Vagina (tissue), 2 donors: ENCODE data around the gene POLR2B. TPM values are rescaled to one million over a fixed set of nuclear protein-coding genes. Genes with fewer than 3 reads are reported as not detected.
"Not testable (repeated sequence)": the region's sequence is repeated elsewhere in the genome, so short reads cannot be mapped to it uniquely, and the experiment has no call there.

Source experiments
- DNase-seq, 2 donors: peaks; one replicate each; pipeline ENCODE4 v3.0.0-alpha.2; 2017; ENCODE audit errors: extremely low spot score in 2 of 2
- H3K27ac ChIP-seq: fragments of 200-600 bp; sonication (generic); one replicate; pipeline ENCODE4 v1.5.1; 2019
- H3K27me3 ChIP-seq: fragments of 200-600 bp; sonication (generic); one replicate; pipeline ENCODE4 v1.5.1; 2019
- H3K36me3 ChIP-seq, 2 donors: fragments of 200-600 bp; sonication (generic); one replicate each; pipeline ENCODE4 v1.5.1; 2017 to 2019
- H3K4me1 ChIP-seq: fragments of 200-600 bp; sonication (generic); one replicate; pipeline ENCODE4 v1.5.1; 2019
- H3K4me3 ChIP-seq, 2 donors: fragments of 200-600 bp; sonication (generic); 1 replicate in 1 of 2; 2 replicates in 1 of 2; pipeline ENCODE4 v1.5.1; 2016 to 2019
- H3K9me3 ChIP-seq: fragments of 200-600 bp; sonication (generic); one replicate; pipeline ENCODE4 v1.5.1; 2019
- CTCF ChIP-seq, 3 experiments: fragments of 450-650 bp in 2 of 3; fragments of 200-600 bp in 1 of 3; sonication (generic) in 1 of 3; IDR thresholded peaks; one replicate each; pipeline ENCODE4 v1.5.1; 2017 to 2019; ENCODE audit warnings: antibody characterized with exemption in 3 of 3, mild to moderate bottlenecking in 2 of 3, moderate library complexity in 2 of 3
- POLR2A ChIP-seq, 2 donors: fragments of 450-650 bp; IDR thresholded peaks; one replicate each; pipeline ENCODE4 v1.6.1; 2017; ENCODE audit warnings: antibody characterized with exemption in 2 of 2, mild to moderate bottlenecking in 2 of 2, moderate library complexity in 2 of 2
- POLR2AphosphoS5 ChIP-seq, 2 donors: sonication (generic); formaldehyde crosslinking; IDR thresholded peaks; one replicate each; pipeline ENCODE4 v1.9.0; 2017; ENCODE audit warnings: antibody characterized with exemption in 2 of 2, mild to moderate bottlenecking in 2 of 2, low read depth in 1 of 2; ENCODE audit not compliant: insufficient read depth in 1 of 2
- intact Hi-C: fragments of 100-400 bp; cut with DNase I; formaldehyde crosslinking; loops from one replicate; pipeline ENCODE4 v1.15.1; 2023
- total RNA-seq: library from RNA; depleted of rRNA; stranded (reverse); fragments of >200 nt; gene quantifications from one replicate; pipeline ENCODE4 v1.2.3, GENCODE V29; 2016

Gene POLR2B
- total RNA-seq, 1 donor from 2014 or later: 56.5 TPM

DNA sequence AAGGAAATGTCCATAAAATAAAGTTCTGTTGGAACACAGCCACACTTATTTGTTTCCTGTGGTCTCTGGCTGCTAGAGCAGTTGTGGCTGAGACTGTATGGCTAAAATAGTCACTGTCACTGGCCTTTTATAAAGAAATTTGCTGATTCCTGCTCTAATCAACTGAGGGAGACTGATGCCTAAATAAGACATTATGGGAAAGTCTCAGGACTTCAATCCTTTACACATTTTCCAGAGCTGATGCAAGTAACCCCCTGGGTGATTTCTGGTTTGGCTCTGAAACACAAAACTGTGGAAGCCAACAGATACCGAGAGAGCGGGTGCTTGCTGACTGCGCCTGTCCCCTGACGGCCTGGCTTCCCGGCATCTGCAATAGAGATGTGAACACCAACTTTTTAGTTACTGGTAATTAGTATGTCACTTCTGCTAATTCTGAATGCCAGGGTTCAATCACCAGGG lies 64.0 kb downstream of the POLR2B start:
- Histone ChIP-seq H3K9me3 (no peaks in the 10 kb centered on the region), H3K27ac (peak overlapping the region; percentile 83), H3K27me3 (no peaks in the 10 kb centered on the region), H3K36me3 (no peaks in the 10 kb centered on the region), H3K4me3 (no peak overlapping the region), H3K4me1 (peaks cover 31% of the 10 kb centered on the region)
- no peak for DNase-seq
- TF ChIP-seq POLR2AphosphoS5 (IDR thresholded peaks at IDR 0.05; ENCODE audit: insufficient read depth in 1 of 2, low read depth in 1 of 2): no peak
- no peak for TF ChIP-seq CTCF (IDR thresholded peaks at IDR 0.05)
- TF ChIP-seq POLR2A (IDR thresholded peaks at IDR 0.05): no peak
- intact Hi-C loops: loop anchor here (5.0 kb wide), 1 partner anchor 75 kb away; no protein-coding TSS in a partner anchor

DNA sequence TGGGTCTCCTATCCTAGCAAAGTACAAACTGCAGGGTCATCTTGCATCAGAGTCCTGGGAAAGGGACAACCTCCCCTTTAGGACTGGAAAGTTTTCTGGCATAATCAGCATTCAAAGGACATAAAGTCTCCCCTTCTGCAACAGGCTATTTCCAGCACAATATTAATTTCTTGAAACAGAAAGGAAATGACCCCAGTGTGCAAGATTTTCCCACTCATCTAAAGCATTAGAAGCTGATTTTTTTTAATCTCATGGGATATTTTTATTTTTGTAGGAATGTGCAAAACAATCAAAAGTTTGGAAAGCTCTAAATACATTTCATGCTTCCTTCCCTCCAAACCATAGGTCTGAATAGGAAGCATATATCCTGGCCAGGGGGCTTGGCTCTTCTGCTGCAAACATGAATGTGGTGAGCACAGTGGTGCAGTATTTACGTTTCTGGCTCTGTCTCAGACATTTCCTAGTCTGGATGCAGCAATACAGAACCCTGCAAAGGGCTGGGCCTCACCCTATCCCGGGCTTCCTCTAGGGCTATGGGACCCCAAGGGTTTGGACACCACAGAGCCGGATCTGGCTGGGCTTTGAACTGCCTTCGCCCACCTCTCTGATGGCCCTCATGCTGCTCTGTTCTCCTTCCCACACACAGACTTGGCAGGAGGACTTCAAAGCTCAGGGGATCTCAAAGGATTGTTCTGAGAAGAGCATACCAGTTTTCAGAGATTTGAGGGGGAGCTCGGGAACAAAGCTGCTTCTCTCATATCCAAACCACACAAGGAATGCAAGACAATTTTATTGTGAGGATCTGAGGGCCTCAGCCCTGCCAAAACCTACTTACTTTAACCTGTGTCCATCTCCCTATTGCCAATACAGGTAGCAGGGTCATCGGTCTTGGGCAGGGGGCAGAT lies 64.9 kb downstream of the POLR2B start:
- Histone ChIP-seq H3K27me3 (no peaks in the 10 kb centered on the region), H3K4me3 (no peak overlapping the region), H3K27ac (peak overlapping the region; percentile 83), H3K4me1 (peaks cover 35% of the 10 kb centered on the region), H3K36me3 (no peaks in the 10 kb centered on the region), H3K9me3 (no peaks in the 10 kb centered on the region)
- peak in 1 of 2 donors; percentile 48 for TF ChIP-seq POLR2AphosphoS5 (IDR thresholded peaks at IDR 0.05; ENCODE audit: insufficient read depth in 1 of 2, low read depth in 1 of 2)
- TF ChIP-seq CTCF (IDR thresholded peaks at IDR 0.05): no peak
- TF ChIP-seq POLR2A (IDR thresholded peaks at IDR 0.05): no peak
- intact Hi-C loops: loop anchor here (5.0 kb wide), 1 partner anchor 74 kb away; no protein-coding TSS in a partner anchor
- no peak for DNase-seq

DNA sequence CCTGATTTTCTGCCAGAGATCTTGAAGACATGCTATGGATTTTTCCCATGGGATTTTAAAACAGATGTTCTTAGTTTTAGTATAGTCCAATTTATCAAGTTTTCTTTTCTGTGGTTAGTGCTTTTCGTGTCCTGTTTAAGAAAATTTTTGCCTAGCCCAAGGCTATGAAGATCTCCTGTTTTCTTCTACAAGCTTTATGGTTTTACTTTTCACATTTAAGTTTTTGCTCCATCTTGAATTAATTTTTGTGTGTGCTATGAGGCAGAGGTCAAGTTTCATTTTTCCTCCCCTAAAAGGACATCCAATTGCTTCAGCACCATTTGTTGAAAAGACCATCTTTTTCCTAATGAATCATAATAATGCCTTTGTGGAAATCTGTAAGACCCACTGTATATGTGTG lies 65.6 kb downstream of the POLR2B start:
- Histone ChIP-seq H3K4me1 (peaks cover 39% of the 10 kb centered on the region), H3K36me3 (no peaks in the 10 kb centered on the region), H3K27ac (peak overlapping the region; percentile 83), H3K9me3 (no peaks in the 10 kb centered on the region), H3K27me3 (no peaks in the 10 kb centered on the region), H3K4me3 (no peak overlapping the region)
- DNase-seq: no peak
- TF ChIP-seq POLR2AphosphoS5 (IDR thresholded peaks at IDR 0.05; ENCODE audit: insufficient read depth in 1 of 2, low read depth in 1 of 2): no peak
- no peak for TF ChIP-seq POLR2A (IDR thresholded peaks at IDR 0.05)
- TF ChIP-seq CTCF (IDR thresholded peaks at IDR 0.05): no peak
- intact Hi-C loops: loop anchor here (5.0 kb wide), 1 partner anchor 73 kb away; no protein-coding TSS in a partner anchor

DNA sequence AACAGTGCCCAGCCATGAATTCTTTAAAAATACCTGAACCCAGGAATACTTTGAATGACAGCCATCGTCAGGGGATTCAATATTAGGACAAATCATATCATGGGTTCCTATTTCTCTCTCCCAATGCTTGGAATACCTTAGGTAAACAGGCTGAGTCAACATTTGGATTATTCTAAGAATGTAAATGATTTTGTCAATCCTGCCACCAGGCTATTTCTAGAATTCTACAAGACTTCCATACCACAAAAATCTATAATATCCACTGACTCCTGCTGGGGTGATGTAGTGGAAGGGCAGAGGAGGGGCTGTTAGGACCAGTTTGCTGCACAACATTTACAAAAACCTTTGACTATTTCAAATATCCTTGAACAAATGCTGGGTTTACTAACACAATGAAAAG lies 66.3 kb downstream of the POLR2B start:
- DNase-seq: no peak
- Histone ChIP-seq H3K4me1 (peaks cover 39% of the 10 kb centered on the region), H3K27me3 (no peaks in the 10 kb centered on the region), H3K9me3 (no peaks in the 10 kb centered on the region), H3K36me3 (no peaks in the 10 kb centered on the region), H3K4me3 (no peak overlapping the region), H3K27ac (peak overlapping the region; percentile 83)
- TF ChIP-seq POLR2AphosphoS5 (IDR thresholded peaks at IDR 0.05; ENCODE audit: insufficient read depth in 1 of 2, low read depth in 1 of 2): no peak
- intact Hi-C loops: loop anchor here (5.0 kb wide), 1 partner anchor 72 kb away; no protein-coding TSS in a partner anchor

- H3K4me3 ChIP-seq, H3K27me3 ChIP-seq, intact Hi-C loops, H3K27ac ChIP-seq, H3K9me3 ChIP-seq, H3K36me3 ChIP-seq, DNase-seq: not testable (repeated sequence)
- H3K4me1 ChIP-seq: peaks cover 27% of the 10 kb centered on the region
Observed at GRCh38 chr4:57047046-57047445, 68.3 kb downstream of the POLR2B start.
